Keratinocyte (primary cell): Measurements from ENCODE around the gene NCKAP5. TPM values are rescaled to one million over a fixed set of nuclear protein-coding genes. Genes with fewer than 3 reads are reported as not detected.

Source experiments
- DNase-seq: peaks from one replicate; pipeline ENCODE4 v3.0.0-alpha.2; 2011; ENCODE audit warnings: low read depth, missing footprints, low spot score
- FAIRE-seq: peaks from 2 replicates; lab custom pipeline; 2011; peaks lifted over from hg19 to GRCh38; lab: Jason Lieb, UNC
- H2AFZ ChIP-seq: 2 replicates; pipeline ENCODE4 v1.6.0; 2012; ENCODE audit warnings: low read length, control low read depth, inconsistent platforms; ENCODE audit not compliant: control insufficient read depth
- H3K27ac ChIP-seq: 2 replicates; pipeline ENCODE4 v1.5.1; 2011; ENCODE audit warnings: low read length; ENCODE audit not compliant: control insufficient read depth, insufficient read depth
- H3K27me3 ChIP-seq: 3 replicates; pipeline ENCODE4 v1.6.0; 2011; ENCODE audit warnings: low read length; ENCODE audit not compliant: control insufficient read depth, insufficient read depth; ENCODE audit errors: extremely low read depth
- H3K36me3 ChIP-seq, 2 experiments: 2 replicates in 1 of 2; 3 replicates in 1 of 2; pipeline ENCODE4 v1.5.1; 2011; ENCODE audit warnings: low read length in 2 of 2, mild to moderate bottlenecking in 1 of 2; ENCODE audit not compliant: control insufficient read depth in 2 of 2, insufficient read depth in 2 of 2; ENCODE audit errors: extremely low read depth in 1 of 2
- H3K4me1 ChIP-seq: 3 replicates; pipeline ENCODE4 v1.5.1; 2011; ENCODE audit warnings: low read length; ENCODE audit not compliant: control insufficient read depth, insufficient read depth; ENCODE audit errors: extremely low read depth
- H3K4me2 ChIP-seq: 3 replicates; pipeline ENCODE4 v1.6.0; 2011; ENCODE audit warnings: low read depth, low read length; ENCODE audit not compliant: control insufficient read depth, insufficient read depth; ENCODE audit errors: extremely low read depth
- H3K4me3 ChIP-seq, 3 experiments: fragments of 200-600 bp in 1 of 3; sonication (generic) in 1 of 3; 2 replicates in 2 of 3; 3 replicates in 1 of 3; pipeline ENCODE4 v1.5.1; 2011 to 2016; ENCODE audit warnings: low read length in 3 of 3, mild to moderate bottlenecking in 3 of 3, control low read depth in 2 of 3, inconsistent platforms in 1 of 3, low read depth in 1 of 3, mixed read lengths in 1 of 3, mixed run types in 1 of 3, moderate library complexity in 1 of 3; ENCODE audit not compliant: control insufficient read depth in 2 of 3, insufficient read depth in 2 of 3; ENCODE audit errors: extremely low read depth in 1 of 3
- H3K79me2 ChIP-seq: 2 replicates; pipeline ENCODE4 v1.6.0; 2012; ENCODE audit warnings: low read length; ENCODE audit not compliant: control insufficient read depth, insufficient read depth
- H3K9ac ChIP-seq: 3 replicates; pipeline ENCODE4 v1.6.0; 2011; ENCODE audit warnings: low read length; ENCODE audit not compliant: control insufficient read depth, insufficient read depth; ENCODE audit errors: extremely low read depth
- H3K9me1 ChIP-seq: 3 replicates; pipeline ENCODE4 v1.6.0; 2011; ENCODE audit warnings: low read length; ENCODE audit not compliant: control insufficient read depth, insufficient read depth; ENCODE audit errors: extremely low read depth
- H3K9me3 ChIP-seq: 2 replicates; pipeline ENCODE4 v1.5.1; 2012; ENCODE audit warnings: low read depth, low read length; ENCODE audit not compliant: control insufficient read depth
- H4K20me1 ChIP-seq: 3 replicates; pipeline ENCODE4 v1.6.0; 2011; ENCODE audit warnings: low read length; ENCODE audit not compliant: control insufficient read depth, insufficient read depth; ENCODE audit errors: extremely low read depth
- EZH2 ChIP-seq: IDR thresholded peaks from one replicate; pipeline ENCODE4 v1.6.1; 2012; ENCODE audit warnings: inconsistent platforms, mild to moderate bottlenecking, low read length, moderate library complexity
- dilution Hi-C: fragments of 300-500 bp; cut with MboI; formaldehyde crosslinking; loops from one replicate; pipeline ENCODE4 v1.7.0; 2020; ENCODE audit warnings: low sequenced_read_pairs; ENCODE audit not compliant: extremely low pct_ligation_motif_present
- polyA plus RNA-seq, 5 experiments: library from polyadenylated mRNA; depleted of rRNA in 3 of 5; stranded (reverse) in 3 of 5; stranded (forward) in 1 of 5; unstranded in 1 of 5; fragments of >200 nt; gene quantifications; 1 replicate in 1 of 5; 2 replicates in 3 of 5; 3 replicates in 1 of 5; pipeline versions ENCODE4 v1.2.1 to v1.2.3, GENCODE V29; 2011 to 2012; ENCODE audit warnings: missing spikeins in 2 of 5, low read depth in 1 of 5, low replicate concordance in 1 of 5
- TF ChIP-seq, protein P1 (sequence below), 3 experiments: IDR thresholded peaks in 1 of 3; conservative IDR thresholded peaks in 1 of 3; optimal IDR thresholded peaks in 1 of 3; 2 replicates in 2 of 3; 3 replicates in 1 of 3; pipeline versions ENCODE3 to v1.5.1; 2011; ENCODE audit warnings: low read length in 3 of 3, mild to moderate bottlenecking in 3 of 3, moderate library complexity in 2 of 3, control low read depth in 1 of 3, inconsistent platforms in 1 of 3; ENCODE audit not compliant: insufficient read depth in 2 of 3; ENCODE audit errors: extremely low read depth in 1 of 3

NCKAP5 gene
- polyA plus RNA-seq, 1 donor (not counting 4 experiments of a cell fraction or from before 2014, with no cell fraction given): 3.6 TPM

DNA sequence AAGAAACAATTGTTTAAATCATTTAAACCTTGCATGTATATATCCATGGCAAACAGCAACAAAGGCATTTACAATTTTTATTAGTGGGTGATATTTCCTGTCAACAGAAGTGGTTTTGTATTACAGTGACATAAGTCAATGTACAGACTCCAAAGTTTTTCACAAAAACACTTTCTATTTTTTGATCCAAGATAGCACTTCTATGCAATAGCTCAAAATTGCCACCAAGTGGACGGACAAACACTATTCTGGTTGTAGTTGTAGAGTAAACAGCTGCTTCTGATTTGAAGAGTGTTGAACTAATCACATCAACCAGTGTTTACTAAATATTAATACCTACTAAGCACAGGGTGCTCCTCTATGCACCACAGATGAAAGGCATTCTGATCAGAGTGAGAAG is 421.4 kb downstream of the NCKAP5 start:
- no peak overlapping the region for H3K9ac ChIP-seq
- no peaks in the 10 kb centered on the region for H3K79me2 ChIP-seq
- no peak overlapping the region for H3K4me3 ChIP-seq
- no peaks in the 10 kb centered on the region for H3K4me1 ChIP-seq
- dilution Hi-C loops: no loop called here
- FAIRE-seq (no peak), DNase-seq (no peak)
- no peaks in the 10 kb centered on the region for H3K9me3 ChIP-seq
- no peaks in the 10 kb centered on the region for H3K9me1 ChIP-seq
- no peaks in the 10 kb centered on the region for H4K20me1 ChIP-seq
- TF ChIP-seq, protein P1, sequence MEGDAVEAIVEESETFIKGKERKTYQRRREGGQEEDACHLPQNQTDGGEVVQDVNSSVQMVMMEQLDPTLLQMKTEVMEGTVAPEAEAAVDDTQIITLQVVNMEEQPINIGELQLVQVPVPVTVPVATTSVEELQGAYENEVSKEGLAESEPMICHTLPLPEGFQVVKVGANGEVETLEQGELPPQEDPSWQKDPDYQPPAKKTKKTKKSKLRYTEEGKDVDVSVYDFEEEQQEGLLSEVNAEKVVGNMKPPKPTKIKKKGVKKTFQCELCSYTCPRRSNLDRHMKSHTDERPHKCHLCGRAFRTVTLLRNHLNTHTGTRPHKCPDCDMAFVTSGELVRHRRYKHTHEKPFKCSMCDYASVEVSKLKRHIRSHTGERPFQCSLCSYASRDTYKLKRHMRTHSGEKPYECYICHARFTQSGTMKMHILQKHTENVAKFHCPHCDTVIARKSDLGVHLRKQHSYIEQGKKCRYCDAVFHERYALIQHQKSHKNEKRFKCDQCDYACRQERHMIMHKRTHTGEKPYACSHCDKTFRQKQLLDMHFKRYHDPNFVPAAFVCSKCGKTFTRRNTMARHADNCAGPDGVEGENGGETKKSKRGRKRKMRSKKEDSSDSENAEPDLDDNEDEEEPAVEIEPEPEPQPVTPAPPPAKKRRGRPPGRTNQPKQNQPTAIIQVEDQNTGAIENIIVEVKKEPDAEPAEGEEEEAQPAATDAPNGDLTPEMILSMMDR (optimal IDR thresholded peaks at IDR 0.05 in 1 of 3, IDR thresholded peaks at IDR 0.05 in 1 of 3, conservative IDR thresholded peaks at IDR 0.05 in 1 of 3; ENCODE audit: extremely low read depth in 1 of 3, insufficient read depth in 2 of 3, low read length in 3 of 3): no peak
- TF ChIP-seq EZH2: no peak
- H3K27me3 ChIP-seq: no peaks in the 10 kb centered on the region
- no peaks in the 10 kb centered on the region for H3K36me3 ChIP-seq
- H3K27ac ChIP-seq: no peak overlapping the region
- no peak overlapping the region for H2AFZ ChIP-seq
- H3K4me2 ChIP-seq: no peak overlapping the region

DNA sequence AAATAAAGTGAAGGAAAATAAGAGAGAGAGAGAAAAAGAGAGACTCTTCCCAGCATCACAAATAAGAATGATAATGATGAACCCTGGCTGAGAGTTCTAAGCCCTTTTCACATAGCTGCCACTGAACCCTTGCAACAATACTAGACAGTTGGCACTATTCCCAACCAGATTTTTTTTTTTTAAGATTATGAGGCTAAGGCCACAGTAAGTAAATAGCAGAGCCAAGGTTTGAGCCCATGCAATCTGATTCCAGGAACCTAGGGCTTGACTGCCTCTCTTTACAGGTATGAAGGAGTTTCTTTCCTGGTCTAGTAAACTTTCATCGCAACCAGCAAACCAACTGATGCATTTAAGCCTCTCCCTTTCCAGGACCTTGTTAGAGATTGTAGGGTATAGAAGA is 424.6 kb downstream of the NCKAP5 start:
- Histone ChIP-seq H3K4me1 (peaks cover 4% of the 10 kb centered on the region), H3K27ac (no peak overlapping the region), H2AFZ (no peak overlapping the region), H3K9me3 (no peaks in the 10 kb centered on the region), H3K4me2 (no peak overlapping the region), H4K20me1 (no peaks in the 10 kb centered on the region), H3K4me3 (no peak overlapping the region), H3K79me2 (no peaks in the 10 kb centered on the region), H3K9ac (no peak overlapping the region), H3K27me3 (no peaks in the 10 kb centered on the region), H3K9me1 (no peaks in the 10 kb centered on the region), H3K36me3 (no peaks in the 10 kb centered on the region)
- TF ChIP-seq, protein P1 (optimal IDR thresholded peaks at IDR 0.05 in 1 of 3, IDR thresholded peaks at IDR 0.05 in 1 of 3, conservative IDR thresholded peaks at IDR 0.05 in 1 of 3; ENCODE audit: extremely low read depth in 1 of 3, insufficient read depth in 2 of 3, low read length in 3 of 3): no peak
- TF ChIP-seq EZH2: no peak
- FAIRE-seq (no peak), DNase-seq (no peak)
- dilution Hi-C loops: no loop called here
